SKM-1 (cell line): Measurements from ENCODE around the gene CDKL4.
"Not testable (repeated sequence)": the region's sequence is repeated elsewhere in the genome, so short reads cannot be mapped to it uniquely, and the experiment has no call there.

ENCODE experiments used
- DNase-seq: peaks from one replicate; lab custom pipeline; 2025; ENCODE audit not compliant: unreplicated experiment; lab: John Stamatoyannopoulos, UW

Gene CDKL4

GRCh38 chr2:39179974-39180960 lies 63.5 kb downstream of the CDKL4 start:
- DNase-seq = no peak

- DNase-seq = no peak
Observed at GRCh38 chr2:39178756-39179155, 65.0 kb downstream of the CDKL4 start.

- DNase-seq = no peak
Observed at GRCh38 chr2:39176997-39177396, 66.8 kb downstream of the CDKL4 start.

GRCh38 chr2:39175026-39175812 lies 68.6 kb downstream of the CDKL4 start:
- no peak for DNase-seq

- DNase-seq = no peak
Observed at GRCh38 chr2:39174022-39174421, 69.7 kb downstream of the CDKL4 start.

GRCh38 chr2:39172047-39172706 lies 71.6 kb downstream of the CDKL4 start:
- DNase-seq = not testable (repeated sequence)

- DNase-seq = no peak
Observed at GRCh38 chr2:39171621-39172020, 72.1 kb downstream of the CDKL4 start.

GRCh38 chr2:39164089-39164488 lies 79.7 kb downstream of the CDKL4 start:
- DNase-seq = no peak

- no peak for DNase-seq
Observed at GRCh38 chr2:39160982-39161381, 82.8 kb downstream of the CDKL4 start.

- no peak for DNase-seq
Observed at GRCh38 chr2:39159283-39159682, 84.5 kb downstream of the CDKL4 start.

GRCh38 chr2:39158351-39158750 lies 85.4 kb downstream of the CDKL4 start:
- DNase-seq = no peak

GRCh38 chr2:39156846-39157245 lies 86.9 kb downstream of the CDKL4 start:
- DNase-seq = no peak

GRCh38 chr2:39156107-39156506 lies 87.7 kb downstream of the CDKL4 start:
- DNase-seq = no peak

GRCh38 chr2:39155573-39155972 lies 88.2 kb downstream of the CDKL4 start:
- not testable (repeated sequence) for DNase-seq

GRCh38 chr2:39154944-39155343 lies 88.8 kb downstream of the CDKL4 start:
- no peak for DNase-seq

- no peak for DNase-seq
Observed at GRCh38 chr2:39153312-39153711, 90.5 kb downstream of the CDKL4 start.

GRCh38 chr2:39152504-39152903 lies 91.3 kb downstream of the CDKL4 start:
- DNase-seq = no peak

GRCh38 chr2:39150890-39151497 lies 92.8 kb downstream of the CDKL4 start:
- no peak for DNase-seq

GRCh38 chr2:39150102-39150562 lies 93.6 kb downstream of the CDKL4 start:
- DNase-seq = no peak

- DNase-seq = no peak
Observed at GRCh38 chr2:39146630-39147029, 97.1 kb downstream of the CDKL4 start.

- no peak for DNase-seq
Observed at GRCh38 chr2:39145906-39146421, 97.8 kb downstream of the CDKL4 start.
